ENCODE data around the gene NFATC3. TPM values are rescaled to one million over a fixed set of nuclear protein-coding genes. Genes with fewer than 3 reads are reported as not detected.

The NFATC3 gene
- total RNA-seq (2014; rRNA removed; shearing (Covaris generic); ENCODE audit: low replicate concordance): 4.5 and 4.6 TPM in 2 replicates

- peak; percentile 95 for DNase-seq
- peak within 1 kb of the TSS; percentile 69 for H3K4me3 ChIP-seq
- H3K9me3 ChIP-seq: no peaks in the 10 kb centered on the region
Observed at GRCh38 chr16:68085259-68086071, at the start of gene NFATC3. NFATC3 (plus strand) TSS chr16:68085370; CDS start chr16:68085682, 312 bp downstream.

GRCh38 chr16:68037841-68038597, 47.2 kb upstream of the NFATC3 start:
- Histone ChIP-seq H3K36me3 (peaks cover 7% of the 10 kb centered on the region), H3K27me3 (no peaks in the 10 kb centered on the region), H3K4me3 (no peak overlapping the region), H3K9me3 (no peaks in the 10 kb centered on the region)
- no peak for DNase-seq

More at GRCh38 chr16:68085259-68086071, at the start of gene NFATC3:
- no peaks in the 10 kb centered on the region for H3K27me3 ChIP-seq
- no peaks in the 10 kb centered on the region for H3K36me3 ChIP-seq

GRCh38 chr16:68040506-68041288, 44.5 kb upstream of the NFATC3 start:
- no peaks in the 10 kb centered on the region for H3K27me3 ChIP-seq
- H3K9me3 ChIP-seq: no peaks in the 10 kb centered on the region
- H3K4me3 ChIP-seq: no peak overlapping the region
- peak; percentile 41 for DNase-seq
- peaks cover 7% of the 10 kb centered on the region for H3K36me3 ChIP-seq

- no peak for DNase-seq
- Histone ChIP-seq H3K27me3 (no peaks in the 10 kb centered on the region), H3K4me3 (no peak overlapping the region), H3K9me3 (no peaks in the 10 kb centered on the region), H3K36me3 (peaks cover 7% of the 10 kb centered on the region)
Observed at GRCh38 chr16:68041783-68042182, 43.4 kb upstream of the NFATC3 start.

GRCh38 chr16:68046106-68046505, 39.1 kb upstream of the NFATC3 start:
- Histone ChIP-seq H3K36me3 (peaks cover under 1% of the 10 kb centered on the region), H3K4me3 (no peak overlapping the region), H3K27me3 (no peaks in the 10 kb centered on the region), H3K9me3 (no peaks in the 10 kb centered on the region)
- DNase-seq: no peak

GRCh38 chr16:68047987-68048386, 37.2 kb upstream of the NFATC3 start:
- Histone ChIP-seq H3K4me3 (no peak overlapping the region), H3K36me3 (no peaks in the 10 kb centered on the region; the same call in 1 of the 2 replicates), H3K27me3 (no peaks in the 10 kb centered on the region), H3K9me3 (no peaks in the 10 kb centered on the region)
- DNase-seq: no peak

- no peak for DNase-seq
- no peak overlapping the region for H3K4me3 ChIP-seq
Observed at GRCh38 chr16:68049449-68049848, 35.7 kb upstream of the NFATC3 start.

GRCh38 chr16:68055395-68055794, 29.8 kb upstream of the NFATC3 start:
- DNase-seq: no peak
- no peak overlapping the region for H3K4me3 ChIP-seq
- peaks cover 2% of the 10 kb centered on the region for H3K36me3 ChIP-seq
- H3K9me3 ChIP-seq: no peaks in the 10 kb centered on the region
- no peaks in the 10 kb centered on the region for H3K27me3 ChIP-seq

More at GRCh38 chr16:68049449-68049848, 35.7 kb upstream of the NFATC3 start:
- Histone ChIP-seq H3K36me3 (peaks cover 2% of the 10 kb centered on the region), H3K9me3 (no peaks in the 10 kb centered on the region), H3K27me3 (no peaks in the 10 kb centered on the region)

GRCh38 chr16:68059804-68060203, 25.4 kb upstream of the NFATC3 start:
- H3K27me3 ChIP-seq: no peaks in the 10 kb centered on the region
- no peak overlapping the region for H3K4me3 ChIP-seq
- no peaks in the 10 kb centered on the region; the same call in 1 of the 2 replicates for H3K36me3 ChIP-seq
- no peak for DNase-seq
- no peaks in the 10 kb centered on the region for H3K9me3 ChIP-seq

GRCh38 chr16:68061396-68061795, 23.8 kb upstream of the NFATC3 start:
- Histone ChIP-seq H3K36me3 (no peaks in the 10 kb centered on the region; the same call in 1 of the 2 replicates), H3K9me3 (no peaks in the 10 kb centered on the region), H3K27me3 (no peaks in the 10 kb centered on the region), H3K4me3 (no peak overlapping the region)
- DNase-seq: no peak

- H3K27me3 ChIP-seq: no peaks in the 10 kb centered on the region
- H3K9me3 ChIP-seq: no peaks in the 10 kb centered on the region
- no peak overlapping the region for H3K4me3 ChIP-seq
- no peak for DNase-seq
- no peaks in the 10 kb centered on the region; the same call in 1 of the 2 replicates for H3K36me3 ChIP-seq
Observed at GRCh38 chr16:68062910-68063393, 22.2 kb upstream of the NFATC3 start.

GRCh38 chr16:68064791-68065365, 20.3 kb upstream of the NFATC3 start:
- Histone ChIP-seq H3K9me3 (no peaks in the 10 kb centered on the region), H3K27me3 (no peaks in the 10 kb centered on the region), H3K4me3 (no peak overlapping the region), H3K36me3 (no peaks in the 10 kb centered on the region; the same call in 1 of the 2 replicates)
- DNase-seq: peak; percentile 49

- DNase-seq: no peak
- Histone ChIP-seq H3K27me3 (no peaks in the 10 kb centered on the region), H3K4me3 (no peak overlapping the region), H3K9me3 (no peaks in the 10 kb centered on the region), H3K36me3 (no peaks in the 10 kb centered on the region; the same call in 1 of the 2 replicates)
Observed at GRCh38 chr16:68065716-68066305, 19.4 kb upstream of the NFATC3 start.

- no peaks in the 10 kb centered on the region for H3K9me3 ChIP-seq
- no peak overlapping the region for H3K4me3 ChIP-seq
- DNase-seq: no peak
- no peaks in the 10 kb centered on the region for H3K27me3 ChIP-seq
- no peaks in the 10 kb centered on the region; the same call in 1 of the 2 replicates for H3K36me3 ChIP-seq
Observed at GRCh38 chr16:68066763-68067162, 18.4 kb upstream of the NFATC3 start.

- no peak overlapping the region for H3K4me3 ChIP-seq
- H3K27me3 ChIP-seq: no peaks in the 10 kb centered on the region
- no peak for DNase-seq
- H3K36me3 ChIP-seq: no peaks in the 10 kb centered on the region; the same call in 1 of the 2 replicates
- H3K9me3 ChIP-seq: no peaks in the 10 kb centered on the region
Observed at GRCh38 chr16:68068926-68069325, 16.2 kb upstream of the NFATC3 start.
